Measurements from ENCODE around the gene NR4A3. TPM values are rescaled to one million over a fixed set of nuclear protein-coding genes. Genes with fewer than 3 reads are reported as not detected.

NR4A3 gene
- total and polyA plus RNA-seq, 2 of the 13 experiments (the other 11 are each of a cell fraction or from before 2014, with no cell fraction given) = 0.02 to 0.09 TPM

DNA sequence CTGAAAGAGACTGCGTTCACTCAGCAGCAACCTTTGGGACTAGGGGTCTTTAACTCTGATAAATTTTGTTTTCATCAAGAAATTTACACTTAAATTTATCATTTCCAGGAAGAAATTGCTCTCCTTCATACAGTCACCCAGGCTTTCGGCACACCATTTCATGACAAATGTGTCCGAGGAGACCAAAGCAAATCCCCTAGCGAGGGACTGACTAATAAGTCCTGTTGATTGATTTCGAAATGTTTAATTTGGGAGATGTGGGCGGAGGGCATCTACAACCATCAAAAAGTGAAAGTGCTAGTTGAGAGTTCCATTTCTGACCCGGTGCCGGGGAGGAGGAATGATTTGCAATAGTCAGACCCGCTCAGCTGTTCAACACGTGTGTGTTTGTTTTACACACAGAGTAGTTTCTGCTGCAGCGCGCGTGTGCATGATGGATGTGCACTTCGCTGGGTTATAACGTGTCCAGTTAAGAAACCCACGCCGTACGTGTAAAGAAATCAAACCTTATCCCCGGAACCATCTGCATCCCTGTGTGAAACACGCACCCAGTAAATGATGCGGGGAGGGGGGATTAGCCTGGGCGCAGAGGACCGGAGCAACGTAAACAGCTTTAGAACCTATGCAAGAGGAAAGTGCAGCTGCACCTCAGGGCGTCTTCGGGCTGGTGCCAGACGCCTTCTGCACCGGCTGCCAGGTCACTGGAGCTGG, 845 bp upstream of the NR4A3 start (continued):
- TF ChIP-seq, protein P1, sequence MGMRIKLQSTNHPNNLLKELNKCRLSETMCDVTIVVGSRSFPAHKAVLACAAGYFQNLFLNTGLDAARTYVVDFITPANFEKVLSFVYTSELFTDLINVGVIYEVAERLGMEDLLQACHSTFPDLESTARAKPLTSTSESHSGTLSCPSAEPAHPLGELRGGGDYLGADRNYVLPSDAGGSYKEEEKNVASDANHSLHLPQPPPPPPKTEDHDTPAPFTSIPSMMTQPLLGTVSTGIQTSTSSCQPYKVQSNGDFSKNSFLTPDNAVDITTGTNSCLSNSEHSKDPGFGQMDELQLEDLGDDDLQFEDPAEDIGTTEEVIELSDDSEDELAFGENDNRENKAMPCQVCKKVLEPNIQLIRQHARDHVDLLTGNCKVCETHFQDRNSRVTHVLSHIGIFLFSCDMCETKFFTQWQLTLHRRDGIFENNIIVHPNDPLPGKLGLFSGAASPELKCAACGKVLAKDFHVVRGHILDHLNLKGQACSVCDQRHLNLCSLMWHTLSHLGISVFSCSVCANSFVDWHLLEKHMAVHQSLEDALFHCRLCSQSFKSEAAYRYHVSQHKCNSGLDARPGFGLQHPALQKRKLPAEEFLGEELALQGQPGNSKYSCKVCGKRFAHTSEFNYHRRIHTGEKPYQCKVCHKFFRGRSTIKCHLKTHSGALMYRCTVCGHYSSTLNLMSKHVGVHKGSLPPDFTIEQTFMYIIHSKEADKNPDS (CRISPR knock-in tag; IDR thresholded peaks at IDR 0.05) = no peak
- TF ChIP-seq ATRX (CRISPR knock-in tag; IDR thresholded peaks at IDR 0.05; ENCODE audit: borderline replicate concordance) (no peak), CEBPG (CRISPR knock-in tag; IDR thresholded peaks at IDR 0.05) (peak; percentile 19; the same call in 1 of the 2 replicates), REPIN1 (CRISPR knock-in tag; IDR thresholded peaks at IDR 0.05; ENCODE audit: borderline replicate concordance, low read depth) (0 out of 2 replicates have a peak, but pooled peaks have one; percentile 37), SALL1 (CRISPR knock-in tag; IDR thresholded peaks at IDR 0.05) (peak; percentile 11; the same call in 1 of the 2 replicates), ZNF891 (CRISPR knock-in tag; IDR thresholded peaks at IDR 0.05) (peak; percentile 7; the same call in 1 of the 2 replicates), MAX (IDR thresholded peaks at IDR 0.05) (peak; percentile 32; the same call in 1 of the 2 replicates), CHCHD3 (CRISPR knock-in tag; IDR thresholded peaks at IDR 0.05) (0 out of 2 replicates have a peak, but pooled peaks have one; percentile 1), CEBPB (IDR thresholded peaks at IDR 0.05; ENCODE audit: borderline replicate concordance, low read depth, low read length) (peak; percentile 19; the same call in 1 of the 2 replicates), ZNF335 (CRISPR knock-in tag; IDR thresholded peaks at IDR 0.05) (no peak), SAP130 (CRISPR knock-in tag; IDR thresholded peaks at IDR 0.05; ENCODE audit: low read depth) (peak; percentile 55; the same call in 1 of the 2 replicates), SIN3A (IDR thresholded peaks at IDR 0.05; ENCODE audit: borderline replicate concordance, low read depth, low read length) (peak; percentile 38; the same call in 1 of the 2 replicates), MXI1 (IDR thresholded peaks at IDR 0.05; ENCODE audit: borderline replicate concordance, low read depth, low read length) (peak; percentile 49; the same call in 1 of the 3 replicates)
- TF ChIP-seq, protein P2, sequence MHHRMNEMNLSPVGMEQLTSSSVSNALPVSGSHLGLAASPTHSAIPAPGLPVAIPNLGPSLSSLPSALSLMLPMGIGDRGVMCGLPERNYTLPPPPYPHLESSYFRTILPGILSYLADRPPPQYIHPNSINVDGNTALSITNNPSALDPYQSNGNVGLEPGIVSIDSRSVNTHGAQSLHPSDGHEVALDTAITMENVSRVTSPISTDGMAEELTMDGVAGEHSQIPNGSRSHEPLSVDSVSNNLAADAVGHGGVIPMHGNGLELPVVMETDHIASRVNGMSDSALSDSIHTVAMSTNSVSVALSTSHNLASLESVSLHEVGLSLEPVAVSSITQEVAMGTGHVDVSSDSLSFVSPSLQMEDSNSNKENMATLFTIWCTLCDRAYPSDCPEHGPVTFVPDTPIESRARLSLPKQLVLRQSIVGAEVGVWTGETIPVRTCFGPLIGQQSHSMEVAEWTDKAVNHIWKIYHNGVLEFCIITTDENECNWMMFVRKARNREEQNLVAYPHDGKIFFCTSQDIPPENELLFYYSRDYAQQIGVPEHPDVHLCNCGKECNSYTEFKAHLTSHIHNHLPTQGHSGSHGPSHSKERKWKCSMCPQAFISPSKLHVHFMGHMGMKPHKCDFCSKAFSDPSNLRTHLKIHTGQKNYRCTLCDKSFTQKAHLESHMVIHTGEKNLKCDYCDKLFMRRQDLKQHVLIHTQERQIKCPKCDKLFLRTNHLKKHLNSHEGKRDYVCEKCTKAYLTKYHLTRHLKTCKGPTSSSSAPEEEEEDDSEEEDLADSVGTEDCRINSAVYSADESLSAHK (CRISPR knock-in tag; IDR thresholded peaks at IDR 0.05; ENCODE audit: borderline replicate concordance) = no peak
- TF ChIP-seq, protein P3, sequence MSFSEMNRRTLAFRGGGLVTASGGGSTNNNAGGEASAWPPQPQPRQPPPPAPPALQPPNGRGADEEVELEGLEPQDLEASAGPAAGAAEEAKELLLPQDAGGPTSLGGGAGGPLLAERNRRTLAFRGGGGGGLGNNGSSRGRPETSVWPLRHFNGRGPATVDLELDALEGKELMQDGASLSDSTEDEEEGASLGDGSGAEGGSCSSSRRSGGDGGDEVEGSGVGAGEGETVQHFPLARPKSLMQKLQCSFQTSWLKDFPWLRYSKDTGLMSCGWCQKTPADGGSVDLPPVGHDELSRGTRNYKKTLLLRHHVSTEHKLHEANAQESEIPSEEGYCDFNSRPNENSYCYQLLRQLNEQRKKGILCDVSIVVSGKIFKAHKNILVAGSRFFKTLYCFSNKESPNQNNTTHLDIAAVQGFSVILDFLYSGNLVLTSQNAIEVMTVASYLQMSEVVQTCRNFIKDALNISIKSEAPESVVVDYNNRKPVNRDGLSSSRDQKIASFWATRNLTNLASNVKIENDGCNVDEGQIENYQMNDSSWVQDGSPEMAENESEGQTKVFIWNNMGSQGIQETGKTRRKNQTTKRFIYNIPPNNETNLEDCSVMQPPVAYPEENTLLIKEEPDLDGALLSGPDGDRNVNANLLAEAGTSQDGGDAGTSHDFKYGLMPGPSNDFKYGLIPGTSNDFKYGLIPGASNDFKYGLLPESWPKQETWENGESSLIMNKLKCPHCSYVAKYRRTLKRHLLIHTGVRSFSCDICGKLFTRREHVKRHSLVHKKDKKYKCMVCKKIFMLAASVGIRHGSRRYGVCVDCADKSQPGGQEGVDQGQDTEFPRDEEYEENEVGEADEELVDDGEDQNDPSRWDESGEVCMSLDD (CRISPR knock-in tag; IDR thresholded peaks at IDR 0.05; ENCODE audit: borderline replicate concordance) = no peak
- TF ChIP-seq, protein P4, sequence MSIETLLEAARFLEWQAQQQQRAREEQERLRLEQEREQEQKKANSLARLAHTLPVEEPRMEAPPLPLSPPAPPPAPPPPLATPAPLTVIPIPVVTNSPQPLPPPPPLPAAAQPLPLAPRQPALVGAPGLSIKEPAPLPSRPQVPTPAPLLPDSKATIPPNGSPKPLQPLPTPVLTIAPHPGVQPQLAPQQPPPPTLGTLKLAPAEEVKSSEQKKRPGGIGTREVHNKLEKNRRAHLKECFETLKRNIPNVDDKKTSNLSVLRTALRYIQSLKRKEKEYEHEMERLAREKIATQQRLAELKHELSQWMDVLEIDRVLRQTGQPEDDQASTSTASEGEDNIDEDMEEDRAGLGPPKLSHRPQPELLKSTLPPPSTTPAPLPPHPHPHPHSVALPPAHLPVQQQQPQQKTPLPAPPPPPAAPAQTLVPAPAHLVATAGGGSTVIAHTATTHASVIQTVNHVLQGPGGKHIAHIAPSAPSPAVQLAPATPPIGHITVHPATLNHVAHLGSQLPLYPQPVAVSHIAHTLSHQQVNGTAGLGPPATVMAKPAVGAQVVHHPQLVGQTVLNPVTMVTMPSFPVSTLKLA (IDR thresholded peaks at IDR 0.05) = 0 out of 2 replicates have a peak, but pooled peaks have one; percentile 29
- TF ChIP-seq, protein P5, sequence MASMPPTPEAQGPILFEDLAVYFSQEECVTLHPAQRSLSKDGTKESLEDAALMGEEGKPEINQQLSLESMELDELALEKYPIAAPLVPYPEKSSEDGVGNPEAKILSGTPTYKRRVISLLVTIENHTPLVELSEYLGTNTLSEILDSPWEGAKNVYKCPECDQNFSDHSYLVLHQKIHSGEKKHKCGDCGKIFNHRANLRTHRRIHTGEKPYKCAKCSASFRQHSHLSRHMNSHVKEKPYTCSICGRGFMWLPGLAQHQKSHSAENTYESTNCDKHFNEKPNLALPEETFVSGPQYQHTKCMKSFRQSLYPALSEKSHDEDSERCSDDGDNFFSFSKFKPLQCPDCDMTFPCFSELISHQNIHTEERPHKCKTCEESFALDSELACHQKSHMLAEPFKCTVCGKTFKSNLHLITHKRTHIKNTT (CRISPR knock-in tag; IDR thresholded peaks at IDR 0.05) = no peak

Data from HepG2 (cell line).